Heart left ventricle (tissue), 13 donors: ENCODE data around the gene OIT3.

Experiments used
- CTCF ChIP-seq, 12 donors: fragments of 200-600 bp; sonication (generic) in 4 of 12; IDR thresholded peaks; one replicate each; pipeline versions ENCODE4 v1.5.0 to v1.8.0; 2018 to 2022; ENCODE audit warnings: antibody characterized with exemption in 12 of 12, mild to moderate bottlenecking in 5 of 12
- POLR2A ChIP-seq, 2 donors: fragments of 450-650 bp; IDR thresholded peaks; one replicate each; pipeline ENCODE4 v1.6.1; 2017; ENCODE audit warnings: antibody characterized with exemption in 2 of 2, mild to moderate bottlenecking in 2 of 2, moderate library complexity in 2 of 2
- donor health status: ischemic (EF 13 %, LVEDD 7.1; RV severe dilation, severe dysfunction).
- donor health status: DM: no; HTN: yes; CAD: no.
- donor health status: DM: no; HTN: no; CAD: no.
- donor health status: ischemic (EF 25% LVEDD 6.9; RV normal size, moderate dysfunction).
- donor health status: ischemic (EF 25% LVEDD 5.7; RV mildly dilated, moderate dysfunction).
- donor health status: ischemic (EF 35%, LVEDD 5.7; RV mildly dilated, moderate dysfunction).
- donor health status: nonischemic (EF 11% LVEDD 7.7; RV severe dilation, severe dysfunction).
- donor health status: DM: yes; HTN: yes; CAD: no.
- donor health status: PGD.
- donor health status: ischemic (EF 29% LVEDD 5.4; RV normal size, mild dysfunction).
- donor health status: nonischemic (EF 23%, LVEDD 6.1; RV moderate dilation, normal function).

DNA sequence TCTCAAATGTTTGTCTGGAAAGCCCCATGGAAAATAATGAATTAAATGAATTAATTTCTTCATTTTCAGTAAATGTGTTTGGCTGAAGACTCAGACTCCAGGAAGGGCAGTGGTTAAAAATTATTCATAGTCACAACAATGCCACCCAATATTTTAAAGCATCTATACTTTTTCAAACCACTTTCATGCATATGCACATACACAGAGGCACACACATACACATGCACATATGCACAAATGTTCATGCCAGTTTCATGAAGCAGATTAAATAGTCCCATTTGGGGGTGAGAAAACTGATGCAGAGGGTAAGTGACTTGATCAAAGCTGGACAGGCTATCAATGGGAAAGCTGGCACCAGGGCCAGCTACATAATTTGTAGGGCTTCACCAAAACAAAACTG is 62.5 kb downstream of the OIT3 start:
- TF ChIP-seq POLR2A (IDR thresholded peaks at IDR 0.05) (no peak), CTCF (IDR thresholded peaks at IDR 0.05) (no peak)
